ENCODE measurements around the gene GXYLT2.
"Not testable (repeated sequence)": the region's sequence is repeated elsewhere in the genome, so short reads cannot be mapped to it uniquely, and the experiment has no call there.

GXYLT2 gene

GRCh38 chr3:72996473-72997333 lies 108.9 kb downstream of the GXYLT2 start, which contains the start of gene PPP4R2:
Gene PPP4R2 (plus strand): TSS chr3:72996811. CDS start chr3:72997038, 227 bp downstream.
- ChIA-PET CTCF (interaction anchor here (0.6 kb wide), 2 partner anchors 26 to 57 kb away, joined by 3 read pairs; no protein-coding TSS in a partner anchor), POLR2A (ENCODE audit: low non-redundant PET) (no interaction called here)
- DNase-seq (ENCODE audit: low spot score), result peak; percentile 67
- TF ChIP-seq CTCF (conservative IDR thresholded peaks at IDR 0.05; ENCODE audit: low read depth), result no peak
- peak within 1 kb of the TSS; percentile 94 for H3K27ac ChIP-seq

GRCh38 chr3:72997421-72997961 lies 109.6 kb downstream of the GXYLT2 start:
- peak; percentile 24 for DNase-seq (ENCODE audit: low spot score)
- POLR2A ChIA-PET (ENCODE audit: low non-redundant PET), result no interaction called here
- peak overlapping the region; percentile 94 for H3K27ac ChIP-seq
- TF ChIP-seq CTCF (conservative IDR thresholded peaks at IDR 0.05; ENCODE audit: low read depth), result peak; percentile 49
- CTCF ChIA-PET, result no interaction called here

- TF ChIP-seq CTCF (conservative IDR thresholded peaks at IDR 0.05; ENCODE audit: low read depth), result no peak
- DNase-seq (ENCODE audit: low spot score), result no peak
- H3K27ac ChIP-seq, result no peak overlapping the region
- ChIA-PET CTCF (interaction anchor here (0.5 kb wide), 1 partner anchor 226 kb away, joined by 3 read pairs; no protein-coding TSS in a partner anchor), POLR2A (ENCODE audit: low non-redundant PET) (no interaction called here)
Measured at GRCh38 chr3:72998466-72998865, 110.6 kb downstream of the GXYLT2 start.

GRCh38 chr3:72999951-73000350 lies 112.1 kb downstream of the GXYLT2 start:
- CTCF ChIA-PET, result no interaction called here
- no peak for TF ChIP-seq CTCF (conservative IDR thresholded peaks at IDR 0.05; ENCODE audit: low read depth)
- H3K27ac ChIP-seq, result no peak overlapping the region
- no peak for DNase-seq (ENCODE audit: low spot score)
- POLR2A ChIA-PET (ENCODE audit: low non-redundant PET), result no interaction called here

- POLR2A ChIA-PET (ENCODE audit: low non-redundant PET); H3K27ac ChIP-seq; CTCF ChIA-PET; DNase-seq (ENCODE audit: low spot score): not testable (repeated sequence)
Measured at GRCh38 chr3:73003050-73003449, 115.2 kb downstream of the GXYLT2 start.

- TF ChIP-seq CTCF (conservative IDR thresholded peaks at IDR 0.05; ENCODE audit: low read depth), result no peak
- ChIA-PET CTCF (interaction anchor here (0.6 kb wide), 1 partner anchor 102 kb away, joined by 3 read pairs; no protein-coding TSS in a partner anchor), POLR2A (ENCODE audit: low non-redundant PET) (no interaction called here)
- DNase-seq (ENCODE audit: low spot score), result no peak
- H3K27ac ChIP-seq, result no peak overlapping the region
Measured at GRCh38 chr3:73004316-73004715, 116.5 kb downstream of the GXYLT2 start.

Data from RWPE1 (cell line).